ENCODE data around the gene CMIP.

CMIP gene

DNA sequence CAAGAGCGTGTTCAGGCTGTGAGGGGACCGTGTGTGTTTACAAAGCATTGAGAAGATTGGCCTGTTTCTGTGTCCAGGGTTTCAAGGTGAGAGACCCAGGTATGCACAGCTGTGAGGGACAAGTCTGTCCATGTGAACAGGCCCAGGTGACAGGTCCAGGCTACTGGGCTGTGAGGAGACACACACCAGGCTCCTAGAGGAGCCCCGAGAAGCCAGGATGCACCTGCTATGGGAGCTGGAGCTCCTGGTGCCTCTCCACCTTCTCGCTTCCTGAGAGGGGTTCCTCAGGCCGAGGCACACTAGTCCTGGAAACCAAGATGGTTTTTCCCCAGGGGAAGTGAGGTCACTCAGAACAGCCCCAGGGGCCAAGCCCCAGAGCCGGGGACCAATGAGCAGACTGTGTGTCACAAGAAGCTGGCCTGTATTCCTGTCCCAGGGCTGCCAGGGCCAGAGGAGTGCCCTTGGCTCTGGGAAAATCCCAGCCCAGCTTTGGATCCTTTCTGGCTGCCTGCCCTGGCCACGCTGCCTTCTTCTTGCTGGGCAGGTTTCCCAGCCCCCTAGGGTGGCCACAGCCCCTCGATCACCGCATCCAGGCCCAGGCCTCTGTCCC, 181.0 kb downstream of the CMIP start:
- no peaks in the 10 kb centered on the region for H3K27me3 ChIP-seq (ENCODE audit: low read length)
- no peaks in the 10 kb centered on the region for H3K9me2 ChIP-seq (replicated peaks; ENCODE audit: insufficient read depth, low read length)
- no peaks in the 10 kb centered on the region for H3K79me2 ChIP-seq (ENCODE audit: insufficient read depth, low read length)
- no peak overlapping the region for H3K9ac ChIP-seq (ENCODE audit: low read length)
- H3K9me3 ChIP-seq (ENCODE audit: insufficient read depth, low read length) = no peaks in the 10 kb centered on the region
- no peaks in the 10 kb centered on the region for H4K20me1 ChIP-seq (ENCODE audit: low read depth, low read length)
- no peak overlapping the region for H2AFZ ChIP-seq (ENCODE audit: low read depth, low read length, severe bottlenecking)
- H3K27ac ChIP-seq (ENCODE audit: low read depth, low read length) = no peak overlapping the region
- no peak overlapping the region for H3K4me3 ChIP-seq (ENCODE audit: insufficient read depth, low read length, poor library complexity, severe bottlenecking)
- H3K4me2 ChIP-seq (ENCODE audit: low read depth, low read length, poor library complexity, severe bottlenecking) = no peak overlapping the region
- no peak for TF ChIP-seq EZH2phosphoT487 (conservative IDR thresholded peaks at IDR 0.05; ENCODE audit: low read length)
- TF ChIP-seq, protein P1, sequence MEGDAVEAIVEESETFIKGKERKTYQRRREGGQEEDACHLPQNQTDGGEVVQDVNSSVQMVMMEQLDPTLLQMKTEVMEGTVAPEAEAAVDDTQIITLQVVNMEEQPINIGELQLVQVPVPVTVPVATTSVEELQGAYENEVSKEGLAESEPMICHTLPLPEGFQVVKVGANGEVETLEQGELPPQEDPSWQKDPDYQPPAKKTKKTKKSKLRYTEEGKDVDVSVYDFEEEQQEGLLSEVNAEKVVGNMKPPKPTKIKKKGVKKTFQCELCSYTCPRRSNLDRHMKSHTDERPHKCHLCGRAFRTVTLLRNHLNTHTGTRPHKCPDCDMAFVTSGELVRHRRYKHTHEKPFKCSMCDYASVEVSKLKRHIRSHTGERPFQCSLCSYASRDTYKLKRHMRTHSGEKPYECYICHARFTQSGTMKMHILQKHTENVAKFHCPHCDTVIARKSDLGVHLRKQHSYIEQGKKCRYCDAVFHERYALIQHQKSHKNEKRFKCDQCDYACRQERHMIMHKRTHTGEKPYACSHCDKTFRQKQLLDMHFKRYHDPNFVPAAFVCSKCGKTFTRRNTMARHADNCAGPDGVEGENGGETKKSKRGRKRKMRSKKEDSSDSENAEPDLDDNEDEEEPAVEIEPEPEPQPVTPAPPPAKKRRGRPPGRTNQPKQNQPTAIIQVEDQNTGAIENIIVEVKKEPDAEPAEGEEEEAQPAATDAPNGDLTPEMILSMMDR (IDR thresholded peaks at IDR 0.05; ENCODE audit: insufficient read depth, low read length, poor library complexity, severe bottlenecking) = no peak
- H3K36me3 ChIP-seq (ENCODE audit: low read length) = no peaks in the 10 kb centered on the region
- H3F3A ChIP-seq (ENCODE audit: insufficient read depth) = no peaks in the 10 kb centered on the region

DNA sequence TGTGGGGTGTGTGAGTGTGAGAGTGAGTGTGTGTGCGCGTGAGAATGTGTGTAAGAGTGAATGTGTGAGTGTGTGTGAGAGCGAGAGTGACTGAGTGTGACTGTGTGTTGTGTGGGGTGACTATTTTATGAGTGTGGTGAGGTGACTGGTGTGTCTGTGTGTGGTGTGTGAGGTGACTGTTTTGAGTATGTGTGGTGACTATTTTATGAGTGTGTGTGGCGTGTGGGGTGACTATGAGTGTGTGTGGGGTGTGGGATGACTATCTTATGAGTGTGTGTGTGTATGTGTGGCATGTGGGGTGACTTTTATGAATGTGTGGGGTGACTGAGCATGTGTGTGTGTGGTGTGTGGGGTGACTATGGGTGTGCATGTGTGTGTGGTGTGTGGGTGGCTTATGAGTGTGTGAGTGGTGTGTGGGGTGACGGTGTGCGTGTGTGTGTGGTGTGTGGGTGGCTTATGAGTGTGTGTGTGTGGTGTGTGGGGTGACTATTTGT, 181.6 kb downstream of the CMIP start:
- Histone ChIP-seq H3F3A (ENCODE audit: insufficient read depth) (no peaks in the 10 kb centered on the region), H2AFZ (ENCODE audit: low read depth, low read length, severe bottlenecking) (no peak overlapping the region), H3K79me2 (ENCODE audit: insufficient read depth, low read length) (no peaks in the 10 kb centered on the region), H3K9me3 (ENCODE audit: insufficient read depth, low read length) (no peaks in the 10 kb centered on the region), H3K9me2 (replicated peaks; ENCODE audit: insufficient read depth, low read length) (no peaks in the 10 kb centered on the region), H3K4me3 (ENCODE audit: insufficient read depth, low read length, poor library complexity, severe bottlenecking) (no peak overlapping the region), H3K9ac (ENCODE audit: low read length) (no peak overlapping the region), H3K4me2 (ENCODE audit: low read depth, low read length, poor library complexity, severe bottlenecking) (no peak overlapping the region), H3K36me3 (ENCODE audit: low read length) (no peaks in the 10 kb centered on the region), H4K20me1 (ENCODE audit: low read depth, low read length) (no peaks in the 10 kb centered on the region), H3K27ac (ENCODE audit: low read depth, low read length) (no peak overlapping the region), H3K27me3 (ENCODE audit: low read length) (no peaks in the 10 kb centered on the region)
- TF ChIP-seq EZH2phosphoT487 (conservative IDR thresholded peaks at IDR 0.05; ENCODE audit: low read length) = no peak
- TF ChIP-seq, protein P1 (IDR thresholded peaks at IDR 0.05; ENCODE audit: insufficient read depth, low read length, poor library complexity, severe bottlenecking) = no peak

DNA sequence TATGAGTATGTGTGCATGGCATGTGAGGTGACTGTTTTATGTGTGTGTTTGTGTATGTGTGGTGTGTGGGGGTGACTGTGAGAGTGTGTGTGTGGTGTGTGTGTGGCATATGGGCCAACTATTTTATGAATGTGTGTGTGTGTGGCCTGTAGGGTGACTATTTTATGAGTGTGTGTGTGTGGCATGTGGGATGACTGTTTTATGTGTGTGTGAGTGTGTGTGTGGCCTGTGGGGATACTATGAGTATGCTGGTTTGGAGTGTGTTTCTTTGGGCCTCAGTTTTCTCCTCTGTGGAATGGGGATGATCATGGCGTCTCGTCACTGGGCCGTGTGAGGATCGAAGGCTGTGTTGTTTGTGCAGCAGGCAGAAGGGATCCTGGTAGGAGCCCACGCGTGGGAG, 182.4 kb downstream of the CMIP start:
- no peaks in the 10 kb centered on the region for H3K9me3 ChIP-seq (ENCODE audit: insufficient read depth, low read length)
- H3K9ac ChIP-seq (ENCODE audit: low read length) = no peak overlapping the region
- no peak overlapping the region for H3K4me3 ChIP-seq (ENCODE audit: insufficient read depth, low read length, poor library complexity, severe bottlenecking)
- H3K9me2 ChIP-seq (replicated peaks; ENCODE audit: insufficient read depth, low read length) = no peaks in the 10 kb centered on the region
- no peak overlapping the region for H2AFZ ChIP-seq (ENCODE audit: low read depth, low read length, severe bottlenecking)
- H3K4me2 ChIP-seq (ENCODE audit: low read depth, low read length, poor library complexity, severe bottlenecking) = no peak overlapping the region
- no peaks in the 10 kb centered on the region for H3K79me2 ChIP-seq (ENCODE audit: insufficient read depth, low read length)
- no peak overlapping the region for H3K27ac ChIP-seq (ENCODE audit: low read depth, low read length)
- no peaks in the 10 kb centered on the region for H3K27me3 ChIP-seq (ENCODE audit: low read length)
- TF ChIP-seq EZH2phosphoT487 (conservative IDR thresholded peaks at IDR 0.05; ENCODE audit: low read length) = no peak
- TF ChIP-seq, protein P1 (IDR thresholded peaks at IDR 0.05; ENCODE audit: insufficient read depth, low read length, poor library complexity, severe bottlenecking) = no peak
- H4K20me1 ChIP-seq (ENCODE audit: low read depth, low read length) = no peaks in the 10 kb centered on the region
- H3K36me3 ChIP-seq (ENCODE audit: low read length) = no peaks in the 10 kb centered on the region
- no peaks in the 10 kb centered on the region for H3F3A ChIP-seq (ENCODE audit: insufficient read depth)
